GM20000 (cell line): ENCODE measurements around the gene KCNMA1.

Source experiments
- DNase-seq: peaks from one replicate; pipeline ENCODE4 v3.0.0; 2012; ENCODE audit warnings: low spot score
- TF ChIP-seq, protein P1 (sequence below): IDR thresholded peaks from 2 replicates; pipeline ENCODE4 v1.5.1; 2012; ENCODE audit warnings: mild to moderate bottlenecking, control low read depth; ENCODE audit errors: extremely low read depth, missing control alignments

The KCNMA1 gene

GRCh38 chr10:77193001-77193400, 444.6 kb downstream of the KCNMA1 start:
- TF ChIP-seq, protein P1, sequence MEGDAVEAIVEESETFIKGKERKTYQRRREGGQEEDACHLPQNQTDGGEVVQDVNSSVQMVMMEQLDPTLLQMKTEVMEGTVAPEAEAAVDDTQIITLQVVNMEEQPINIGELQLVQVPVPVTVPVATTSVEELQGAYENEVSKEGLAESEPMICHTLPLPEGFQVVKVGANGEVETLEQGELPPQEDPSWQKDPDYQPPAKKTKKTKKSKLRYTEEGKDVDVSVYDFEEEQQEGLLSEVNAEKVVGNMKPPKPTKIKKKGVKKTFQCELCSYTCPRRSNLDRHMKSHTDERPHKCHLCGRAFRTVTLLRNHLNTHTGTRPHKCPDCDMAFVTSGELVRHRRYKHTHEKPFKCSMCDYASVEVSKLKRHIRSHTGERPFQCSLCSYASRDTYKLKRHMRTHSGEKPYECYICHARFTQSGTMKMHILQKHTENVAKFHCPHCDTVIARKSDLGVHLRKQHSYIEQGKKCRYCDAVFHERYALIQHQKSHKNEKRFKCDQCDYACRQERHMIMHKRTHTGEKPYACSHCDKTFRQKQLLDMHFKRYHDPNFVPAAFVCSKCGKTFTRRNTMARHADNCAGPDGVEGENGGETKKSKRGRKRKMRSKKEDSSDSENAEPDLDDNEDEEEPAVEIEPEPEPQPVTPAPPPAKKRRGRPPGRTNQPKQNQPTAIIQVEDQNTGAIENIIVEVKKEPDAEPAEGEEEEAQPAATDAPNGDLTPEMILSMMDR: no peak
- no peak for DNase-seq

GRCh38 chr10:77192402-77192801, 445.2 kb downstream of the KCNMA1 start:
- TF ChIP-seq, protein P1: no peak
- DNase-seq: no peak

- DNase-seq: no peak
- TF ChIP-seq, protein P1: no peak
Observed at GRCh38 chr10:77191324-77192049, 446.1 kb downstream of the KCNMA1 start.

GRCh38 chr10:77190291-77190690, 447.3 kb downstream of the KCNMA1 start:
- no peak for DNase-seq
- TF ChIP-seq, protein P1: no peak

- TF ChIP-seq, protein P1: no peak
- no peak for DNase-seq
Observed at GRCh38 chr10:77189520-77189919, 448.1 kb downstream of the KCNMA1 start.

- TF ChIP-seq, protein P1: no peak
- no peak for DNase-seq
Observed at GRCh38 chr10:77189075-77189474, 448.5 kb downstream of the KCNMA1 start.

DNA sequence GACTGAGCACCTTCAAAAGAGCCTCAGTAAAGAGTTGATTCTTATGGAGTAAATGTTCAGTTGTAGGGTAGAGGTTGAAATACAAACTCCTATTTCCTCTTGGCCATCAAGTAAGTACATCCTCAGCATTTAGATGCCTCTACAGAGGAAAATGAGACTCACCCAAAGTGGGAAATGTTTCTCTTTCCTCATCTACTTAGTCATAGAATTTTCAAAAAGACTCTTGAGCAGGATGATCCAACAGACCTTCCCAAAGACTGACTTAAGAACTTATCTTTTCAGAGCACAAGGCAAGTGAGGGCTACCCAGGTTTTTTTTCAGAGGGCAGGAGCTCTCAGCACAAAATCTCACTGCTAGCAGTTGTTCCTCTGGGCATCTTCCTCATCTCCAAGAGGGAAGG, 449.1 kb downstream of the KCNMA1 start:
- no peak for DNase-seq
- TF ChIP-seq, protein P1: no peak
